HEK293 (cell line): ENCODE results near the gene FAN1.

Source experiments
- MZF1 ChIP-seq: fragments of 450-650 bp; formaldehyde crosslinking; IDR thresholded peaks from 2 replicates; pipeline ENCODE4 v1.5.1; 2017; ENCODE audit warnings: missing biosample characterization, missing genetic modification characterization, borderline replicate concordance
- ZNF121 ChIP-seq: fragments of 450-650 bp; formaldehyde crosslinking; IDR thresholded peaks from 2 replicates; pipeline ENCODE4 v1.5.1; 2016; ENCODE audit warnings: missing biosample characterization, missing genetic modification characterization
- ZNF133 ChIP-seq: fragments of 450-650 bp; formaldehyde crosslinking; IDR thresholded peaks from 2 replicates; pipeline ENCODE4 v1.5.1; 2016; ENCODE audit warnings: missing biosample characterization, missing genetic modification characterization
- ZNF223 ChIP-seq: fragments of 450-650 bp; formaldehyde crosslinking; IDR thresholded peaks from 2 replicates; pipeline ENCODE4 v1.5.1; 2016; ENCODE audit warnings: missing biosample characterization, missing genetic modification characterization
- ZNF24 ChIP-seq: fragments of 450-650 bp; formaldehyde crosslinking; IDR thresholded peaks from 2 replicates; pipeline ENCODE4 v1.5.1; 2016; ENCODE audit warnings: missing biosample characterization, missing genetic modification characterization
- ZNF621 ChIP-seq: fragments of 450-650 bp; formaldehyde crosslinking; IDR thresholded peaks from 2 replicates; pipeline ENCODE4 v1.5.1; 2017; ENCODE audit warnings: missing biosample characterization, missing genetic modification characterization
- ZNF830 ChIP-seq: fragments of 450-650 bp; IDR thresholded peaks from 2 replicates; pipeline ENCODE4 v1.5.0; 2018; ENCODE audit warnings: missing biosample characterization, missing genetic modification characterization, low read depth, mild to moderate bottlenecking, moderate library complexity
- TF ChIP-seq, protein P1 (sequence below): fragments of 450-650 bp; formaldehyde crosslinking; IDR thresholded peaks from 2 replicates; pipeline ENCODE4 v1.5.1; 2016; ENCODE audit warnings: missing biosample characterization, missing genetic modification characterization
- TF ChIP-seq, protein P2 (sequence below): fragments of 450-650 bp; formaldehyde crosslinking; IDR thresholded peaks from 2 replicates; pipeline ENCODE4 v1.5.1; 2016; ENCODE audit warnings: missing biosample characterization, missing genetic modification characterization

DNA sequence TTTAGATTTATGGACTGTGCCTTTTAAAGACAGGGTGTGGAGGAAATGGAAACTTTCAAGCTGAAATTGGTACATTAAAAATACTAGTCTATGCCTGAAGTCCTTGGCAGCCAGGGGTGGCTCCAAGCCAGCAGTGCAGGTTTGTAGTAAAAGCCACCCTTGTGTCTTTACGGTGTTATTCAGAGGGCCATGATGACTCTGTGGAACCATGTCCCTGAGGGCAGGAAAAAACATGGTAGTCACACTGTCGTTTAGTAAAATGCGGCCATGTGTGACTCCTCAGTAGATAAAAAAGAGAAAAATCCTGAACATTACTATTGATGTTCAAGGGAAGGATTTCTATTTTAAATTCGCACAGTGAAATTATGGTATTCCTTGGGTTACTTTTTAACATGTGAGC lies 2.7 kb downstream of the FAN1 start:
- TF ChIP-seq MZF1 (tag by site-specific recombination) (no peak), ZNF133 (no peak), ZNF24 (no peak), ZNF621 (tag by site-specific recombination) (no peak), ZNF830 (tag by site-specific recombination) (no peak), ZNF223 (tag by site-specific recombination) (no peak), ZNF121 (no peak)
- TF ChIP-seq, protein P1, sequence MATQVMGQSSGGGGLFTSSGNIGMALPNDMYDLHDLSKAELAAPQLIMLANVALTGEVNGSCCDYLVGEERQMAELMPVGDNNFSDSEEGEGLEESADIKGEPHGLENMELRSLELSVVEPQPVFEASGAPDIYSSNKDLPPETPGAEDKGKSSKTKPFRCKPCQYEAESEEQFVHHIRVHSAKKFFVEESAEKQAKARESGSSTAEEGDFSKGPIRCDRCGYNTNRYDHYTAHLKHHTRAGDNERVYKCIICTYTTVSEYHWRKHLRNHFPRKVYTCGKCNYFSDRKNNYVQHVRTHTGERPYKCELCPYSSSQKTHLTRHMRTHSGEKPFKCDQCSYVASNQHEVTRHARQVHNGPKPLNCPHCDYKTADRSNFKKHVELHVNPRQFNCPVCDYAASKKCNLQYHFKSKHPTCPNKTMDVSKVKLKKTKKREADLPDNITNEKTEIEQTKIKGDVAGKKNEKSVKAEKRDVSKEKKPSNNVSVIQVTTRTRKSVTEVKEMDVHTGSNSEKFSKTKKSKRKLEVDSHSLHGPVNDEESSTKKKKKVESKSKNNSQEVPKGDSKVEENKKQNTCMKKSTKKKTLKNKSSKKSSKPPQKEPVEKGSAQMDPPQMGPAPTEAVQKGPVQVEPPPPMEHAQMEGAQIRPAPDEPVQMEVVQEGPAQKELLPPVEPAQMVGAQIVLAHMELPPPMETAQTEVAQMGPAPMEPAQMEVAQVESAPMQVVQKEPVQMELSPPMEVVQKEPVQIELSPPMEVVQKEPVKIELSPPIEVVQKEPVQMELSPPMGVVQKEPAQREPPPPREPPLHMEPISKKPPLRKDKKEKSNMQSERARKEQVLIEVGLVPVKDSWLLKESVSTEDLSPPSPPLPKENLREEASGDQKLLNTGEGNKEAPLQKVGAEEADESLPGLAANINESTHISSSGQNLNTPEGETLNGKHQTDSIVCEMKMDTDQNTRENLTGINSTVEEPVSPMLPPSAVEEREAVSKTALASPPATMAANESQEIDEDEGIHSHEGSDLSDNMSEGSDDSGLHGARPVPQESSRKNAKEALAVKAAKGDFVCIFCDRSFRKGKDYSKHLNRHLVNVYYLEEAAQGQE (tag by site-specific recombination) = no peak
- TF ChIP-seq, protein P2, sequence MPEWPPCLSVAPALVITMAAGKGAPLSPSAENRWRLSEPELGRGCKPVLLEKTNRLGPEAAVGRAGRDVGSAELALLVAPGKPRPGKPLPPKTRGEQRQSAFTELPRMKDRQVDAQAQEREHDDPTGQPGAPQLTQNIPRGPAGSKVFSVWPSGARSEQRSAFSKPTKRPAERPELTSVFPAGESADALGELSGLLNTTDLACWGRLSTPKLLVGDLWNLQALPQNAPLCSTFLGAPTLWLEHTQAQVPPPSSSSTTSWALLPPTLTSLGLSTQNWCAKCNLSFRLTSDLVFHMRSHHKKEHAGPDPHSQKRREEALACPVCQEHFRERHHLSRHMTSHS (tag by site-specific recombination) = no peak
